A673 (cell line): ENCODE data around the gene CLTCL1. TPM values are rescaled to one million over a fixed set of nuclear protein-coding genes. Genes with fewer than 3 reads are reported as not detected.

Experiments used
- BruUV-seq: library from RNA; stranded (reverse); fragments of 400-500 nt; replicated peaks from 2 replicates; lab custom pipeline; 2021; lab: Mats Ljungman, UMichigan
- CTCF ChIA-PET: fragments of 300-600 bp; sonication (Branson Sonifier 250); formaldehyde crosslinking; loops from one replicate; lab custom pipeline; 2022; ENCODE audit warnings: antibody characterized with exemption; lab: Charles Lee
- POLR2A ChIA-PET: fragments of 300-600 bp; sonication (Branson Sonifier 250); formaldehyde crosslinking; loops from one replicate; lab custom pipeline; 2022; ENCODE audit warnings: antibody characterized with exemption; ENCODE audit not compliant: low non-redundant PET; lab: Charles Lee
- DNase-seq: peaks from one replicate; pipeline ENCODE4 v3.0.0-alpha.2; 2015; ENCODE audit warnings: low spot score
- H3K27ac ChIP-seq: fragments of 200-600 bp; sonication (generic); 2 replicates; pipeline ENCODE4 v1.5.1; 2016; ENCODE audit warnings: mixed run types, low read depth, mild to moderate bottlenecking, mixed read lengths, antibody characterized with exemption, low read length; ENCODE audit not compliant: poor library complexity, severe bottlenecking
- H3K27me3 ChIP-seq: fragments of 200-600 bp; sonication (generic); replicated peaks from 2 replicates; pipeline ENCODE4 v1.6.1; 2017; ENCODE audit warnings: mixed run types, low read depth, mild to moderate bottlenecking, mixed read lengths, antibody characterized with exemption, low read length; ENCODE audit not compliant: insufficient read depth, poor library complexity
- H3K36me3 ChIP-seq: fragments of 200-600 bp; sonication (generic); 2 replicates; pipeline ENCODE4 v1.6.1; 2016; ENCODE audit warnings: mixed run types, mild to moderate bottlenecking, mixed read lengths, antibody characterized with exemption, low read length; ENCODE audit not compliant: insufficient read depth, poor library complexity, severe bottlenecking
- H3K4me1 ChIP-seq: fragments of 200-600 bp; sonication (generic); 2 replicates; pipeline ENCODE4 v1.6.1; 2017; ENCODE audit warnings: mixed run types, mild to moderate bottlenecking, mixed read lengths, antibody characterized with exemption, low read length; ENCODE audit not compliant: insufficient read depth, poor library complexity, severe bottlenecking
- H3K4me3 ChIP-seq: fragments of 200-600 bp; sonication (generic); 2 replicates; pipeline ENCODE4 v1.5.1; 2016; ENCODE audit warnings: low read depth, mixed run types, mild to moderate bottlenecking, mixed read lengths, low read length; ENCODE audit not compliant: poor library complexity, severe bottlenecking
- H3K9me3 ChIP-seq: fragments of 200-600 bp; sonication (generic); 2 replicates; pipeline ENCODE4 v1.6.1; 2016; ENCODE audit warnings: mixed run types, low read depth, mild to moderate bottlenecking, mixed read lengths, antibody characterized with exemption, low read length; ENCODE audit not compliant: poor library complexity, severe bottlenecking
- EZH2 ChIP-seq: fragments of 200-600 bp; sonication (generic); IDR thresholded peaks from 2 replicates; pipeline ENCODE4 v1.6.1; 2017; ENCODE audit warnings: borderline replicate concordance, low read depth, mild to moderate bottlenecking, mixed read lengths, antibody characterized with exemption, low read length; ENCODE audit not compliant: poor library complexity, severe bottlenecking
- intact Hi-C: fragments of 100-400 bp; cut with micrococcal nuclease; formaldehyde crosslinking; loops from one replicate; pipeline ENCODE4 v1.10.0; 2022; ENCODE audit not compliant: unreplicated experiment
- total RNA-seq: library from RNA; stranded (reverse); gene quantifications from 2 replicates; pipeline ENCODE4 v1.2.3, GENCODE V29; 2021
- TF ChIP-seq, protein P1 (sequence below): fragments of 300-800, 200-600 bp; sonication (generic); conservative IDR thresholded peaks from 2 replicates; pipeline ENCODE4 v1.5.1; 2017; ENCODE audit warnings: low read depth, mild to moderate bottlenecking, antibody characterized with exemption, low read length, moderate library complexity, mixed read lengths

CLTCL1 gene
- total RNA-seq, 1 experiment from 2014 or later: 7.5 TPM

- DNase-seq: no peak
- no peaks in the 10 kb centered on the region for H3K9me3 ChIP-seq
- intact Hi-C loops: no loop called here
- H3K4me3 ChIP-seq: no peak overlapping the region
- ChIA-PET POLR2A (no interaction called here), CTCF (no interaction called here)
- TF ChIP-seq, protein P1, sequence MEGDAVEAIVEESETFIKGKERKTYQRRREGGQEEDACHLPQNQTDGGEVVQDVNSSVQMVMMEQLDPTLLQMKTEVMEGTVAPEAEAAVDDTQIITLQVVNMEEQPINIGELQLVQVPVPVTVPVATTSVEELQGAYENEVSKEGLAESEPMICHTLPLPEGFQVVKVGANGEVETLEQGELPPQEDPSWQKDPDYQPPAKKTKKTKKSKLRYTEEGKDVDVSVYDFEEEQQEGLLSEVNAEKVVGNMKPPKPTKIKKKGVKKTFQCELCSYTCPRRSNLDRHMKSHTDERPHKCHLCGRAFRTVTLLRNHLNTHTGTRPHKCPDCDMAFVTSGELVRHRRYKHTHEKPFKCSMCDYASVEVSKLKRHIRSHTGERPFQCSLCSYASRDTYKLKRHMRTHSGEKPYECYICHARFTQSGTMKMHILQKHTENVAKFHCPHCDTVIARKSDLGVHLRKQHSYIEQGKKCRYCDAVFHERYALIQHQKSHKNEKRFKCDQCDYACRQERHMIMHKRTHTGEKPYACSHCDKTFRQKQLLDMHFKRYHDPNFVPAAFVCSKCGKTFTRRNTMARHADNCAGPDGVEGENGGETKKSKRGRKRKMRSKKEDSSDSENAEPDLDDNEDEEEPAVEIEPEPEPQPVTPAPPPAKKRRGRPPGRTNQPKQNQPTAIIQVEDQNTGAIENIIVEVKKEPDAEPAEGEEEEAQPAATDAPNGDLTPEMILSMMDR: no peak
- no peak for TF ChIP-seq EZH2
- no peaks in the 10 kb centered on the region for H3K27me3 ChIP-seq
- no TSS peak for BruUV-seq
- peaks cover 3% of the 10 kb centered on the region for H3K4me1 ChIP-seq
- H3K36me3 ChIP-seq: no peaks in the 10 kb centered on the region
- H3K27ac ChIP-seq: no peak overlapping the region
These were observed 67.9 kb downstream of the CLTCL1 start for GRCh38 chr22:19223617-19224016.

- POLR2A ChIA-PET: no interaction called here
- no TSS peak for BruUV-seq
- Histone ChIP-seq H3K27me3 (no peaks in the 10 kb centered on the region), H3K9me3 (no peaks in the 10 kb centered on the region), H3K36me3 (no peaks in the 10 kb centered on the region), H3K4me3 (no peak overlapping the region), H3K27ac (no peak overlapping the region), H3K4me1 (peaks cover 8% of the 10 kb centered on the region)
- DNase-seq: no peak
- TF ChIP-seq, protein P1: no peak
- TF ChIP-seq EZH2: no peak
- intact Hi-C loops: no loop called here
- CTCF ChIA-PET: no interaction called here
These were observed 68.4 kb downstream of the CLTCL1 start for GRCh38 chr22:19223110-19223509.

DNA sequence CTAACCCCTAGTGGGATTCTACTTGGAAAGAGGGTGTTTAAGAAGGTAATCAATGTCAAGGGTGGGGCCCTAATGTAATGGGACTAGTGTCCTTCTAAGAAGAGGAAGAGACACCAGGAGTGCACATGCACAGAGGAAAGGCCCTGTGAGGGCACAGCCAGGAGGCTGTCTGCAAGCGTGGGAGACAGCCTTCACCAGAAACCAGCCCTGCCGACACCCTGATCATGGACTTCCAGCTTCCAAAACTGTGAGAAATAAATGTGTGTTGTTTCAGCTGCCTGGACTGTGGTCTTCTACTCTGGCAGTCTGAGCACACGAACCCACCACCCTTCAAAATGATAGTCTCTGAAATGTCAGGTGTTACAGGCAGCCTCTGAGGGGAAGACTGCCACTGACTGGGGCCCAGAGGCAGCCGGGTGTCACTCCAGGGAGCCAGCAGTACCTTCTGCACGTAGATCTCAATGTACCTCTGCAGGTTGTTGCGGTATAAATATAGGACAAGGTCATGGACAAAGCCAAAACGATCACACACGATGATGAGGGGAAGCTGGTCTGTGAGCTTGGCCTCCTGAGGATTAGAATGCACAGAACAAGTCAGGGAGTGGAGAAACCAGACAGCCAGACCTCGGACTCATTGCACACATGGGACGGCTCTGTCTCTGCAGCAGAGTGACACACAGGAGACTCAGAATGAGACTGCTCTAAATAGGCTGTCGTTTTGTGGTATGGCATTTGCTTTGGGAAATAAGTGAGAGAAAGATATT, 69.1 kb downstream of the CLTCL1 start:
- H3K4me1 ChIP-seq: peaks cover 15% of the 10 kb centered on the region
- POLR2A ChIA-PET: no interaction called here
- no peaks in the 10 kb centered on the region for H3K36me3 ChIP-seq
- H3K4me3 ChIP-seq: no peak overlapping the region
- intact Hi-C loops: no loop called here
- CTCF ChIA-PET: no interaction called here
- H3K27ac ChIP-seq: no peak overlapping the region
- TF ChIP-seq, protein P1: no peak
- no peak for TF ChIP-seq EZH2
- no peaks in the 10 kb centered on the region for H3K9me3 ChIP-seq
- no peaks in the 10 kb centered on the region for H3K27me3 ChIP-seq
- BruUV-seq: no TSS peak
- no peak for DNase-seq
